ENCODE data around the gene F5.

Gene F5

DNA sequence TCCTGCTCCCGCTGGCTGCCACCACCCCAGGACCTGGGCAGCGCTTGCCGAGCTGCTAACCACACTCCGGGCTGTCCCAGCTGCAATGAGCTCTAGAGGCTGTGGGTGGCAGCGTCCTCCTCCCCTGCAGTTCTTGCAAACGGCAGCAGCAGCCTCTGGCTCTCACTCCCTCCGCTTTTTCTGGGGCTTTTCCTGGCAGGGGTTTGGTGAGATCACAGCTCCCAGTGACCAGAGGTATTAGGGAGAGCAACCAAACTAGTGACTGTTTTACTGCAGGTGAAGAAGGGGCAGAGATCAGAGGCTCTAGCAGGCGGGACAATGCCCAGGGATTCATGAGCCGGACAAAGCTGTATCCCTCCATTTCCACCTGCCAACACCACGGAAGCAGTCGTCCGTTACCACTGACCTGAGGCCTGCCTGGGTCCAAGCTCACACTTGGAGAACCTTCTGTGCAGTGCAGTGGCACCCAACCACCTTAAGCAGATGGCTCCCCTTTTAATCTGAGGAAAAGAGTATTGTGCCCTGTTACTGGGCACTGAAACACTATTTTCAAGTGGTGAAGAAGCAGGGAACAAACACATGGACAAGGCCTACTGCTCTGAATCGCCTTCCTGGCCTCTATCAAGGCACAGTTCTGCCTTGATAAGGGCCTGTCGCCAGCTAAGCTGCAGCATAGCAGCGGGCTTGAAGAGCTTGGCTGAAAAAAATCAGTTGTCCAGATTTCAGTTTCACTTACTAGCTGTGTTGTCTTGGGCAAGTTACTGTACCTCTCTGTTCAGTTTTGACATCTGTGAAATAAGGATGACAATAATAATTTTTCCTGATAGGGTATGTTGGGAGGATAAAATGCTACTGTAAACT, at the start of gene F5:
Gene F5, minus strand, starts transcription at position 87 of the 861 bp plus-strand sequence. CDS start 95 bp downstream, outside the sequence.
- peak; percentile 34 to 65 (median 50) for DNase-seq

DNA sequence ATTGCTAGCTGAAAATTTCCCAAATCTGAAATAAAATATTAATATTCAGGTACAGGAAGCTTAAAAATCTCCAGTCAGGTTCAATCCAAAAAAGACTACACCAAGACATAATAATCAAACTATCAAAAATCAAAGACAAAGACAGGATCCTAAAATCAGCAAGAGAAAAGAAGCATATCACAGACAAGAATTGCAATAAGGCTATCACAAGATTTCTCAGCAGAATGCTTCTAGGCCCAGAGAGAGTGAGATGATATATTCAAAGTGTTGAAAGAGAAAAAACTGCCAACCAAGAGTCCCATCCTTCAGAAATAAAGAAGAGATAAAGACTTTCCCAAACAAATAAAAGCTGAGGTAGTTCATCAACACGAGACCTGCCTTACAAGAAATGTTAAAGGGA, 48.6 kb upstream of the F5 start:
- no peak for DNase-seq

GRCh38 chr1:169634145-169634544, 47.9 kb upstream of the F5 start:
- DNase-seq: no peak

DNA sequence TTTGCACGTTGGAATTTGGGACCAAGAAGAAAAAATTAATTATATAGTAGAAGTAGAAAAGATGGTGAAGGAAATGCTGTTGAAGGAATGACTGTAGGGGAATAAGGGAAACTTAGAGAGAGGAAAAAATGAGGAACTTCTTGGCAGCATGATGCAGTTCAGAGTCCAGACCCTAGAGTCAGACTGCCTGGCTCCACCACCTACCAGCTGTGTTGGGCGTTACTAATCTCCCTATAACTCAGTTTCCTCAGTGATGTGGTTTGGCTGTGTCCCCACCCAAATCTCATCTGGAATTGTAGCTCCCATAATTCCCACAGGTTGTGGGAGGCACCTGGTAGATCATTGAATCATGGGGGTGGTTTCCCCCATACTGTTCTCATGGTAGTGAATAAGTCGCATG, 45.0 kb upstream of the F5 start:
- DNase-seq: no peak

GRCh38 chr1:169630006-169630405, 43.7 kb upstream of the F5 start, which contains the start of gene SELP:
Gene SELP (minus strand): TSS chr1:169630124. CDS start chr1:169630074, 50 bp downstream.
- DNase-seq: no peak

DNA sequence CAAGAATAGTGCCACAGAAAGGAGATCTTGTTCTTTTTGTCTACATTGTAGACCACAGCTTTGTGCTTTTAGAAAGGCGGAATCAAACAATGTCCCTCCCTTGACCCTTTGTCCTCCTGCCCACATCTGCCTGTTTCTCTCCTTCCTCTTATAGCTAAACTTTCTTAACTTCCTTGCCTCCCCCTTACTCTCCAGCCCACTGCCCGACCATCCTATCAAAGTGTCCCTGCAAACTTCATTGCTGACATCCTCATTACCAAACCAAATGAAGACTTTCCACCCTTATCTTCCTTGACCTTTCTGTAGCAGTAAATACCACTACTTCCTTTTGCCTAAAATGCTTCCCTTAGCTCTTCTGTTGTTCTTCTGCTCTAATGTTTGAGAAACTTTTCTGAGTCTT, 38.6 kb upstream of the F5 start:
- no peak for DNase-seq

DNA sequence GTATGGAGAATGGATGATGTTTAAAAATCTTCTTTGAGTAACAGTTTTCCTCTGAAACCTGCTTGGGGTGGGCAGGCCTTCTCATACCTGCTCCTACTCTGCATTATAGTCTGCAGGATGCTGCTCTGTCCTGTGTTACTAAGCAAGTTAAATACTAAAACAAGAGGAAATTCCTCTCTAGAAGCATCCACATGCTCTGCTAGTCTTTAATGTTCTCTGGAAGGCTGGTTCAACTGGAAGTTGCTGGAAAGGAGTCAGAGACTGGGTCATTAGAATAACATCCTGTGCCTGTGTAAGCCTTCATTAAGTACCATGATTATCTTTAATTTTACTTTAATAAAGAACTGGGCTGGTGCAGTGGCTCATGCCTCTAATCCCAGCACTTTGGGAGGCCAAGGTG, 37.8 kb upstream of the F5 start:
- DNase-seq: no peak

DNA sequence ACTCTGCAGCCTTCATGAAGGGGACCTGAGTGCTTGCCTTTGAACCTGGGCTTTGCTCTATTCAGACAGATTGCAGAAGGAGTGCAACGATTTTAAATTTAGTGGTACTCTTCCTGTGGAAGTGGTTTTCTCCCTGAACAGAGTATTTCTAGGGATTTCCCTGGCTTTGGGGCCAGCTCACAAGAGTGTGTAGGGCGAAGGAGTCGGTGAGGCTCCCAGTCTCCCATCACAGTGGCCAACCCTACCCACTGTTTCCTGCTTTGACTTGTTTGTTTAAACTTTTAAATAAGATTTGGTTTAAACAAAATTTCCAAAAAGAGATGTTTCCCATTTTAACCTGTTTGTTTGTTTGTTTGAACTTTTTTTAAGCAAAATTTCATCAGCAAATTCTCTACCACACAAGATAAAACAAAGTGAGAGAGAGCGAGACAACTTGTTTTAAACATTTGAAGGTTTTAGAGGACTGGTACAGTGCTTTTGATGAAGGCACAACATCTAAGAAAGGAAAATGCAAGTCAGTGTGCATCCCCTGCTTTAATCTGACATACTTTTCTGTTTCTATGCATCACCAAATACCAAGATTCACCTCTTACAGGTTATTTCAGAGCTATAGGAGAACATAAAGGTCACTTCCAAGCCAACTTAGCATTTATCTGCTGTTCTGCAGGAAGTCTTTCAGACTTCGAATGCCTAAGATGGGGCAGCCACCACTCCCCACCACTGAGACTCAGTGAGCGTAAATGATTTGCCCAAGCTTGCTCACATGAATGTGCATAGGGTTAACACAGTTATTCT, 37.0 kb upstream of the F5 start:
- no peak for DNase-seq

- DNase-seq: no peak
Observed at GRCh38 chr1:169620565-169620964, 34.3 kb upstream of the F5 start.

DNA sequence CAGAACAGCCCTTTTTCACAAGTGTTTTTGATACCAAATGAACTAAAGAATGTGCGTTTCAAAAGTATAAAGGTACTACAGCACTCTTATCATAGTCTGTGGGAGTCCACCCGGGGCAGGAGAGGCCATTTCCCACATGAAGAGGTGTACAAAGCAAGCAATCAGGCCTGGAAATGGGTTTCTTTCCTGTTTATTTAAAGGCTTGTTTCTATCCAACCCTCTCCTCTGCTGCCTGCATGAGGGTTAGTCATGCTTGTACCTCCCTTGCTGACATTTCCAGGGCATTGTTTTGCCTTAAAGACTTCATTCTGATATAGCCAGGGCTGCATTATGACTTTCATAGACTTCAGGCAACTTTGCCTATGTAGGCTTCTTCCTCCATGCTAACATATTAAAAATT, 32.1 kb upstream of the F5 start:
- DNase-seq: no peak

- DNase-seq: no peak
Observed at GRCh38 chr1:169615803-169616202, 29.5 kb upstream of the F5 start.

DNA sequence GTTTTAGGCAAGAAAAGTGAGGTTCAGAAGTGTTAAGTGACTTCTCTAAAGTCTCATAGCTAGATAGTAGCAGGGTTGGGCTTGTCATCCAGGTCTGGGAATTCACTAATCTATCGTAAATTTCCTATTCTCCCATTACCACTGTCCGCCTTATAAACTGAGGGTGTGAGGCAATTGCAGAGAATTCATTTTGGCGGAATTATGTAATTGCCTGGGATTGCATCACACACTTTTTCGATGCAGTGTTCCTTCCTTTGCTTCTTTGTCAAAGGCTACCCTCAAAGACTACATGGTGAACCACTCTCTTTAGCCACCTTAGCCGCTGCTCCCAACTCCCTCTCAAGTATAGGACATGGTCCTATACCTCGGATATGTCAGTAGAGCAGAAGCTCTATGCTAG, 24.6 kb upstream of the F5 start:
- no peak for DNase-seq

GRCh38 chr1:169610108-169610507, 23.8 kb upstream of the F5 start:
- DNase-seq: no peak

- DNase-seq: no peak
Observed at GRCh38 chr1:169608226-169608625, 21.9 kb upstream of the F5 start.

DNA sequence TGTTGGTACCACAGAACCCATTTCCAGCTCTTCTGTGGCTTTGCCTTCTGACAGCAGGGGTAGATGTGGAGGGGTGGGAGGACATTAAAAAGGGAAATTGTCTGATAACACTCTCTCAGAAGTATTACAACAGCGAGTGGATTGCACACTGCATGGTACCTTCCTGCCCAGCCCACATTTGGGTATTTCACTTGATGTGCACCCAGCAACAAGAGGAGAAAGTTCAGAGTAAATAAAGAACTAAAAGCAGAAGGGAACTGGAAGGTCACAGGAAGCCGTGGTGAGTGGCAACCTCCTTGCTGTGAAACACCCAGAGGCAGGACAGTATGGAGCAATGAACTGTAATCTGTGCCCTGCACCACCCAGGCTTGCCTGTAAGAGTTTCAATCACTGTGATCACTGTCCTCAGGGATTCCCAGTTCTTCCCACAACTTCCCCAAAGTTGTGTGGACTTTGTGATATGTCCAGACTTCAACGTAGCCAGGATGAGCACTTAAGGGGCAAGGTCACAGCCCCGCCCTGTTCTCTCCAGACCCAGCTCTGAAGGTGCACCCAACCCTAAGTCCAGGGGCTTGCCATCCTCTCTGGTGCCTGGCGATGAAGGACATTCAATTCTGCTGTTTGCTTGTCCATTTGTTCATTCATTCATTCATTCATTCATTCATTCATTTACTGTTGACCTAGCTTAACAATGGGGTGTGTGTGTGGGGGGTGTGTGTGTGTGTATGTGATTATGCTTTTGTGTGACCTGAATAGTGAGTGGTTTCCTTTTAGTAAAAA, 18.7 kb upstream of the F5 start:
- peak in 2 of 4 experiments; percentile 26 to 42 for DNase-seq

DNA sequence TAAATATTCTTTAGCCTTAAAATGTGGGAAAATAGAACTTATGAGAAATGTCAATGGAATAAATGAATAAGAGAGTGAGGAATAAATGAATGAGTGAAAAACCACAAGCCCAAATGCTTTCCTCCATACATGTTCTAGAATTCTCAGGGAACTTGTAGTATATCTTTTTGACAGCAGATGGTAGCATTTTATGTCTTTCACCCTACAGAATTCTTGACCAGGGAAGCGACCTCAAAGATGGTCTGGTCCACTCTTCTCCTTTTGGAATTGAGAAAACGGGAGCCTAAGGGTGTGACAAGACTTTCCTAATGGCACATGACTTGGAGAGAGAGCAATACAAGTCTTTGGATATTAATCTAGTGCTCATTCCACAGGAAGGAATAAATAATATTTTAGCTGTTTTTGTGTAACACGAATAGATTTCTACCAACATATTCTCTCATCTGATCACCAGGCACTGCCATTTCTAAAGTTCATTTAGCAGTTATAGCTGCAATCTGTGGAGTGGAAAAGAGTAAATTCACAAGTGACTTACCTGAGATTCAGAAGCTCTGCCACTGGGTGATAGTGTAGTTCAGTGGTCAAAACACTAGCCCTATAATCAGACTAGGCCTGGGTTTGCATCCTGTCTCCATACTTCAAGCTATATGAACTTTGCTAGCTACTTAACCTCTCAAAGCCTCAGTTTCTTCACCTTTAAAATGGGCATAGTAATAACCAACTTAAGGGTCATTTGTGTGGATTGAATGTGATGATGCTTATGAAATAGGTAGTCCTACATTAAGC, 15.0 kb upstream of the F5 start:
- no peak for DNase-seq

GRCh38 chr1:169595764-169596711, 9.8 kb upstream of the F5 start:
- no peak for DNase-seq

DNA sequence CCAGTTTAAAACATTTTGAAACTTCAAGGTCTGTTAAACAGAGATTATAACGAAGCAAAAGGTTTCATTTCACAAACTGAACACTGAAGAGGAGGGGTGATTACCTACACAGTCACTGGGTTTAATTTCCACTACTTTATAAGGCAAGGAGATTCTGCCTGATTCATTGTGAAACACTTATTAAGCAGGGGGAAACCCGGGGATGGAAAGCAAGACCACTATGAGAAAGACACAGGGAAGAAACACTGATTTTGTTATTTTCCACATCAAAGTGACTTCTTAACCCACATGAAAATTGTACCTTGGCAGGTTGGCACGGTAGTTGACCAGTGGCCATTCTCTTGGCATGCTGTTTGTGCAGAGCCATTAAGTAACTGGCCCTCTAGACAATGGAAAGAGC, 8.1 kb upstream of the F5 start:
- no peak for DNase-seq

DNA sequence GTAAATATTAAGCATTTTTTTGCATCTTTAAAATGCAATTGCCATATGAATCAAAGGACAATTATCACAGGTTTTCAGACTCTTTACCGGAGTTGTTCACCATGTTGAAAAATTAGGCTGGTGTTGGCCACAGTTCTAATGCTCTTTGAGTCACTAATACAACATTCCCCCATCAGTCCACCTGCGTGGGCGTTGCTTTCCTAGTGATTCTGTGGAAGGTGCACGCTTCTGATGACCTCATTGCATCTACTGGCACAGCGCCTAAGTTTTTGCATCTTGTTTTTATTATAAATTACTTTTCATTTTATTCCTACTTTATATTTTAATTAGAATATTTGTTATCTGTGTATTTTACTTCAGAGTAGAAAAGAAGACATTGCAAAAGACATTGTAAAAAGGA, 4.7 kb upstream of the F5 start:
- DNase-seq: no peak

- DNase-seq: no peak
Observed at GRCh38 chr1:169588785-169589485, 2.7 kb upstream of the F5 start.

DNA sequence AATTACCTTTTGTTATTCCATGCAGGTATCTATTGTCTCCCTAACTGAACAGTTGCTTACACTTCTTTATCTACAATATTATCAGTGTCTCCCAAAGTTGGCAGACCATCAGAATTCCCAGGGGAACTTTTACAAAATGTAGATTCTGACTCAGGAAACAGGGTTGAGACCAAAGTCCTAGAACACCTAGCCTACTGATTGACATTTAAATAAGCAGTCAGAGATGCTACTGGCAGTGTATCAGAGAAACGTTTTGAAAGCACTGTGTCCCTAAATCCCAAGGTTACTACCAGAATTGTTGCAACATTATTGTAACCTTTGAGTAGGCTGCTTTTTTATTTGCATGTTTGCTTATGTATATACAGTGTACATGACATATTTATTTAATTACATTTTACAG, 1.8 kb upstream of the F5 start:
- DNase-seq: no peak
